BJ (cell line): ENCODE measurements around the gene GDPD3. TPM values are rescaled to one million over a fixed set of nuclear protein-coding genes. Genes with fewer than 3 reads are reported as not detected.

Source experiments
- CTCF ChIA-PET: fragments of 350-600 bp; formaldehyde crosslinking; extraction: SDS; loops from one replicate; lab custom pipeline; 2021; ENCODE audit warnings: antibody characterized with exemption, inconsistent platforms; lab: Yijun Ruan, JAX
- POLR2A ChIA-PET: fragments of 300-600 bp; sonication (Branson Sonifier 250); formaldehyde crosslinking; extraction: SDS; loops from one replicate; lab custom pipeline; 2021; ENCODE audit warnings: antibody characterized with exemption; lab: Charles Lee
- DNase-seq: peaks from one replicate; pipeline ENCODE4 v3.0.0-alpha.2; 2011; ENCODE audit warnings: low read depth
- H3K27me3 ChIP-seq: 2 replicates; pipeline ENCODE4 v1.6.0; 2011; ENCODE audit warnings: low read length; ENCODE audit not compliant: control insufficient read depth, insufficient read depth
- H3K36me3 ChIP-seq: 2 replicates; pipeline ENCODE4 v1.5.1; 2011; ENCODE audit warnings: low read length; ENCODE audit not compliant: control insufficient read depth, insufficient read depth
- H3K4me3 ChIP-seq: 2 replicates; pipeline ENCODE4 v1.5.1; 2011; ENCODE audit warnings: low read depth, mild to moderate bottlenecking, control low read depth, low read length
- polyA plus RNA-seq: library from polyadenylated mRNA; depleted of rRNA; stranded (reverse); fragments of >200 nt; gene quantifications from 2 replicates; pipeline ENCODE4 v1.2.3, GENCODE V29; 2011
- TF ChIP-seq, protein P1 (sequence below): IDR thresholded peaks from 2 replicates; pipeline ENCODE4 v1.5.1; 2011; ENCODE audit warnings: low read depth, mild to moderate bottlenecking, control low read depth, inconsistent platforms, low read length, moderate library complexity; ENCODE audit not compliant: insufficient read depth

Gene GDPD3
- polyA plus RNA-seq, 1 experiment = 2.0 TPM

DNA sequence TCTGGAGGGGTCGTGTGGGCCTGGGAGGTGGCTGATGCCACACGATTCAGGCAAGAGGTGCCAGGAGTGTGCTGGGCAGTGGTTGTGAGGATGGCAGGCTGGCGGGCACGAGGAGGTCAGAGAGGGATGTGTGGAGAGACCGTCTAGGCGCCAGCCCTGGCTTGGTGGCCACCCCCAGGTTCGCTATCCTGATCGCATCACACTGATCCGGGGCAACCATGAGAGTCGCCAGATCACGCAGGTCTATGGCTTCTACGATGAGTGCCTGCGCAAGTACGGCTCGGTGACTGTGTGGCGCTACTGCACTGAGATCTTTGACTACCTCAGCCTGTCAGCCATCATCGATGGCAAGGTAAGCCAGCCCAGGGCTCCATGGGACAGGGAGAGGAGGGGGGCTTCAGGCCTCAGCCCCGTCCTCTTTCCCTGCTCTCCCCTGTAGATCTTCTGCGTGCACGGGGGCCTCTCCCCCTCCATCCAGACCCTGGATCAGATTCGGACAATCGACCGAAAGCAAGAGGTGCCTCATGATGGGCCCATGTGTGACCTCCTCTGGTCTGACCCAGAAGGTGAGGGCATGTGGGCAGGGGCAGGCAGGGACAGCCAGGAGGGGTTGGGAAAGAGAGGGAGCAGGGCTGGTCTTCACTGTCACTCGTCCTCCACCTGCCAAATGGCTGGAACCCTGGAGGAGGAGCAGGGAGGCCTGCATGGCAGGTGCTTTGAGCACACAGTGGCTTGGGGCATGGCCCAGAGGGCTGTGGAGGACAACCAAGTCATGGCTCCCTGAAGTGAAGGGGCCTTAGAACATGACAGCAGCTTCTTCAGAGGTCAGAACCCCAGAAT, 29.9 kb downstream of the GDPD3 start:
- Histone ChIP-seq H3K36me3 (peaks cover 45% of the 10 kb centered on the region), H3K4me3 (no peak overlapping the region), H3K27me3 (no peaks in the 10 kb centered on the region)
- DNase-seq = no peak
- CTCF ChIA-PET = no interaction called here
- TF ChIP-seq, protein P1, sequence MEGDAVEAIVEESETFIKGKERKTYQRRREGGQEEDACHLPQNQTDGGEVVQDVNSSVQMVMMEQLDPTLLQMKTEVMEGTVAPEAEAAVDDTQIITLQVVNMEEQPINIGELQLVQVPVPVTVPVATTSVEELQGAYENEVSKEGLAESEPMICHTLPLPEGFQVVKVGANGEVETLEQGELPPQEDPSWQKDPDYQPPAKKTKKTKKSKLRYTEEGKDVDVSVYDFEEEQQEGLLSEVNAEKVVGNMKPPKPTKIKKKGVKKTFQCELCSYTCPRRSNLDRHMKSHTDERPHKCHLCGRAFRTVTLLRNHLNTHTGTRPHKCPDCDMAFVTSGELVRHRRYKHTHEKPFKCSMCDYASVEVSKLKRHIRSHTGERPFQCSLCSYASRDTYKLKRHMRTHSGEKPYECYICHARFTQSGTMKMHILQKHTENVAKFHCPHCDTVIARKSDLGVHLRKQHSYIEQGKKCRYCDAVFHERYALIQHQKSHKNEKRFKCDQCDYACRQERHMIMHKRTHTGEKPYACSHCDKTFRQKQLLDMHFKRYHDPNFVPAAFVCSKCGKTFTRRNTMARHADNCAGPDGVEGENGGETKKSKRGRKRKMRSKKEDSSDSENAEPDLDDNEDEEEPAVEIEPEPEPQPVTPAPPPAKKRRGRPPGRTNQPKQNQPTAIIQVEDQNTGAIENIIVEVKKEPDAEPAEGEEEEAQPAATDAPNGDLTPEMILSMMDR = no peak
- POLR2A ChIA-PET = interaction anchor here (0.6 kb wide), 1 partner anchor 10 kb away, joined by 3 read pairs; no protein-coding TSS in a partner anchor

DNA sequence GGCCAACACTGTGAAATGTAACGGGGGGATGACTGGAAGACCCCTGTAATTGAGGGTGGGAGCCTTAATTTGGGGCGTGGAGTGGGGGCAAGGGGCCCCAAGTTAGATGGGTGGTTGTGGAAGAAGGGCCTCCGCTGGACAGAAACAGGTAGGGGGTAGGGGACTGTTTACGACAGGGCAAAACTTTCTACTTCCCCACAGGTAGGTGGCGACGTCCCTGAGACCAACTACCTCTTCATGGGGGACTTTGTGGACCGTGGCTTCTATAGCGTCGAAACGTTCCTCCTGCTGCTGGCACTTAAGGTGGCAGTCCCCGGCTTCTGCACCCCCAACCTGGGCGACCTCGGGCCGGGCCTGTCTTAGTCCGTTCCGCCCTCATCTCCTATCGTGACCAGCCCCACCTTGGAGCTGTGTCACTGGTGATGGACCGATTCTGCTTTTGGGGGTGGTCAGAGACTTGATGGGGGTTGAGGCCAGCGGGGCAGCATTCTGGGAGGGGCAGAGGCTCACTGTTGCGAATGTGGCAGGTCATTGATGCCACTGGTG, 30.7 kb downstream of the GDPD3 start:
- ChIA-PET CTCF (no interaction called here), POLR2A (no interaction called here)
- Histone ChIP-seq H3K4me3 (no peak overlapping the region), H3K36me3 (peaks cover 51% of the 10 kb centered on the region), H3K27me3 (no peaks in the 10 kb centered on the region)
- no peak for DNase-seq
- TF ChIP-seq, protein P1 = no peak

DNA sequence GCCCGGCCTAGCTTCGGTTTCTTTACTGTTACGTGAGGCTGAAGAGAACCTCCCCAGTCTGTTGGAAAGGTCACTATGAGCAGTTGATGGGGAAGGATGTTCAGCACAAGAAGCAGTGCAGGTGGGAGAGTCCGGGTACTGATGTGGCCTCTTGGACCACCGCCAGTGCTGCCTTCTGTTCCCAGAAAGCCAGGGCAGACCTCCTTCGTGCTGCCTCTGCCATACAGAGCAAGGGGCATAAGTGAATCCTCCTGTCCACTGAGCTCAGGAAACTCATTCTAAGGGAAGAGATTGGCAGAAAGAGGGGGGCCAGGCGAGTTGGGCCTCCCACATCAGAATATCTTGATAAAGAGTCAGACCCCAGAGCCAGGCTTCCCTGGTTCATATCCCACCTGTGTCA, 33.9 kb downstream of the GDPD3 start:
- H3K27me3 ChIP-seq = no peaks in the 10 kb centered on the region
- ChIA-PET POLR2A (interaction anchor here (0.6 kb wide), 1 partner anchor 9 kb away, joined by 4 read pairs; no protein-coding TSS in a partner anchor), CTCF (interaction anchor here (1.2 kb wide), 1 partner anchor 17 kb away, joined by 3 read pairs; the partner anchor contains the start of gene YPEL3)
- DNase-seq = no peak
- H3K36me3 ChIP-seq = peaks cover 42% of the 10 kb centered on the region
- no peak overlapping the region for H3K4me3 ChIP-seq
- TF ChIP-seq, protein P1 = no peak

DNA sequence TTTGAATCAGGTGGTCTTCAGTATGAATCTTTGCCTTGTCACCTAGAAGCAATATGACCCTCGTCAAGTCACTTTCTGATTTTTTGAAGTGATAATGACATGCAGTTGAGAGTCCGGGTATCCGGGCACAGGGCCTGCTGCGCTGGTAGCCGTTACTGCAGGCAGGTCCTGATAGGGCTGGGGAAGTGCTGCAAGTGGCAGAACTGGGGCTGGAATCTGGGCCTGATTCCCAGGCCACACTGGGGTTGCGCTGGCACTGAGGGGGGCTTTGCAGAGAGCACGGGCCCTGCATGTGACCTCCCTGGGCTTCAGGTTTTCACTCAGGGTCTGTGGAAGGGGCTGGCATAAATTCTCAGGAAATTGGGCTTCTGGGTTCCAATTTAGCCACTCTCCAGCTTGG, 34.6 kb downstream of the GDPD3 start:
- TF ChIP-seq, protein P1 = no peak
- POLR2A ChIA-PET = interaction anchor here (0.6 kb wide), 1 partner anchor 10 kb away, joined by 3 read pairs; no protein-coding TSS in a partner anchor
- Histone ChIP-seq H3K36me3 (peaks cover 37% of the 10 kb centered on the region), H3K4me3 (no peak overlapping the region), H3K27me3 (no peaks in the 10 kb centered on the region)
- DNase-seq = no peak
- CTCF ChIA-PET = interaction anchor here (1.2 to 1.7 kb wide), 2 partner anchors 14 to 17 kb away, joined by 3 read pairs; partner anchors contain the start of gene YPEL3

DNA sequence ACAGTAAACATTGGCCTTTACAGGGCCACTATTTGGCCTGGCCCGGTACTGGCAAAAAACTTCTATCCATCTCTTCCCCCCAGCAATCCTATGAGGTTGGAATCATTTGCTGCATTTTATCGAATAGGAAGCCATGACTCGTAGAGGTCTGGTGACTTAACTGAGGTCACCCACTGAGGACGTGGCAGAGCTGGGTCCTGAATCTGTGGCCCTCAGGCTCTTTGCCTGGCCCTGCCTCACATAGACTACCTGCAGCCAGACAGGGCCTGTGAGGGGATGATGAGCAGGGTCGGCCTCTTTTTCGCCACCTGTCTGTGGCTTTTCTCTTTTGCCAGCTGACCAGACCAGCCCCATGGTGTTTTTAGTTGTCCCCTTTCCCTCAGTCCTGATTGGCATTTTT, 35.7 kb downstream of the GDPD3 start:
- no peak for DNase-seq
- CTCF ChIA-PET = interaction anchor here (1.7 to 4.1 kb wide), 2 partner anchors 13 to 14 kb away, joined by 3 to 28 read pairs; partner anchors contain the start of gene TBX6
- POLR2A ChIA-PET = interaction anchor here (1.1 kb wide), 1 partner anchor 12 kb away, joined by 3 read pairs; the partner anchor contains the start of gene ALDOA
- Histone ChIP-seq H3K27me3 (no peaks in the 10 kb centered on the region), H3K4me3 (no peak overlapping the region), H3K36me3 (peaks cover 28% of the 10 kb centered on the region)
- TF ChIP-seq, protein P1 = no peak
